PC-9 (cell line): ENCODE data around the gene DNAJA2. TPM values are rescaled to one million over a fixed set of nuclear protein-coding genes. Genes with fewer than 3 reads are reported as not detected.

Source experiments
- BruUV-seq: library from RNA; stranded (reverse); fragments of 400-500 nt; replicated peaks from 2 replicates; lab custom pipeline; 2021; lab: Mats Ljungman, UMichigan
- CTCF ChIA-PET: fragments of 300-600 bp; sonication (Branson Sonifier 250); formaldehyde crosslinking; loops from one replicate; lab custom pipeline; 2022; ENCODE audit warnings: antibody characterized with exemption; lab: Charles Lee
- POLR2A ChIA-PET: fragments of 300-600 bp; sonication (Branson Sonifier 250); formaldehyde crosslinking; loops from one replicate; lab custom pipeline; 2022; ENCODE audit warnings: antibody characterized with exemption; ENCODE audit not compliant: unreplicated experiment; lab: Charles Lee
- DNase-seq, 2 experiments: peaks; one replicate each; pipeline versions ENCODE4 v3.0.0 to v3.0.0-alpha.2; 2015 to 2022; ENCODE audit warnings: mixed read lengths in 1 of 2
- H2AFZ ChIP-seq: fragments of 200-600 bp; sonication (generic); 2 replicates; pipeline ENCODE4 v1.8.1; 2017; ENCODE audit warnings: antibody characterized with exemption
- H3F3A ChIP-seq: fragments of 200-600 bp; sonication (generic); 2 replicates; pipeline ENCODE4 v1.8.1; 2017; ENCODE audit warnings: antibody characterized with exemption, mild to moderate bottlenecking, low read depth; ENCODE audit not compliant: insufficient read depth
- H3K27ac ChIP-seq: fragments of 200-600 bp; sonication (generic); 2 replicates; pipeline ENCODE4 v1.6.1; 2016; ENCODE audit warnings: mixed run types
- H3K27me3 ChIP-seq: fragments of 200-600 bp; sonication (generic); 2 replicates; pipeline ENCODE4 v1.6.1; 2016; ENCODE audit warnings: low read depth, mixed run types; ENCODE audit not compliant: insufficient read depth
- H3K36me3 ChIP-seq: fragments of 200-600 bp; sonication (generic); 2 replicates; pipeline ENCODE4 v1.6.1; 2016; ENCODE audit warnings: low read depth, mixed run types
- H3K4me1 ChIP-seq: fragments of 200-600 bp; sonication (generic); replicated peaks from 2 replicates; pipeline ENCODE4 v1.6.1; 2016; ENCODE audit warnings: mixed run types; ENCODE audit not compliant: insufficient read depth
- H3K4me2 ChIP-seq: fragments of 200-600 bp; sonication (generic); 2 replicates; pipeline ENCODE4 v1.6.1; 2017; ENCODE audit warnings: mixed run types
- H3K4me3 ChIP-seq: fragments of 200-600 bp; sonication (generic); 2 replicates; pipeline ENCODE4 v1.6.1; 2016; ENCODE audit warnings: mixed run types
- H3K79me2 ChIP-seq: fragments of 200-600 bp; sonication (generic); 2 replicates; pipeline ENCODE4 v1.6.1; 2017; ENCODE audit warnings: low read depth, mixed run types
- H3K9me2 ChIP-seq: fragments of 200-600 bp; sonication (generic); 2 replicates; pipeline ENCODE4 v1.8.1; 2017; ENCODE audit warnings: mild to moderate bottlenecking; ENCODE audit not compliant: insufficient read depth
- H3K9me3 ChIP-seq: fragments of 200-600 bp; sonication (generic); 2 replicates; pipeline ENCODE4 v1.8.1; 2016; ENCODE audit warnings: low read depth; ENCODE audit not compliant: insufficient read depth
- H4K20me1 ChIP-seq: fragments of 200-600 bp; sonication (generic); 2 replicates; pipeline ENCODE4 v1.8.1; 2017; ENCODE audit not compliant: insufficient read depth
- CTCF ChIP-seq: fragments of 200-600 bp; sonication (generic); conservative IDR thresholded peaks from 2 replicates; pipeline ENCODE4 v1.6.1; 2017; ENCODE audit warnings: mixed run types, antibody characterized with exemption, mild to moderate bottlenecking, moderate library complexity
- EZH2 ChIP-seq: fragments of 200-600 bp; sonication (generic); IDR thresholded peaks from 2 replicates; pipeline ENCODE4 v1.8.0; 2017; ENCODE audit warnings: antibody characterized with exemption, low read depth
- intact Hi-C: fragments of 100-400 bp; cut with micrococcal nuclease; formaldehyde crosslinking; loops from one replicate; pipeline ENCODE4 v1.10.0; 2022; ENCODE audit not compliant: unreplicated experiment
- total RNA-seq: library from RNA; stranded (reverse); gene quantifications from 2 replicates; pipeline ENCODE4 v1.2.3, GENCODE V29; 2021

The DNAJA2 gene
- total RNA-seq, 1 experiment from 2014 or later: 89.8 TPM

DNA sequence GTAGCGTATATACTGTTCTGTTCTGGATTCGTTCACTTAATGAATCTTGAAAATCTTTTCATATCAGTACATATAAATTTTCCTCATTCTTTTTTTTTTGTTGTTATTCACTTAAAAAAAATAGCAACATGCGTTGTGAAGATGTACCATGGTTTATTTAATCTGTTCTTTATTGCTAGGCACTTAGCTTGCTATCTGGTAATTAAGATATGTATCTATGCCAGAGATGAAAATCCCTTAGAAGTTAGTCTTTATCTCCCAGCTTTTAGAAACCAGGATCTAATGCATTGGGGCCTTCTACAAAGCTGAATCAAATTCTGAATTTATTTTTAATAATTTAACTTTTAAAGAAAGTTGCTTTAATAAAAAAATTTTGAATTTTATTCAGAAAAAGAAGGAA lies 13.0 kb upstream of the DNAJA2 start:
- no peaks in the 10 kb centered on the region for H3K79me2 ChIP-seq
- DNase-seq: no peak
- intact Hi-C loops: no loop called here
- no peaks in the 10 kb centered on the region for H3K27me3 ChIP-seq
- no peak overlapping the region for H2AFZ ChIP-seq
- H3K9me2 ChIP-seq: no peaks in the 10 kb centered on the region
- no peaks in the 10 kb centered on the region for H3F3A ChIP-seq
- no peaks in the 10 kb centered on the region for H4K20me1 ChIP-seq
- no peaks in the 10 kb centered on the region for H3K4me1 ChIP-seq
- ChIA-PET CTCF (no interaction called here), POLR2A (interaction anchor here (0.6 kb wide), 1 partner anchor 898 kb away, joined by 3 read pairs; no protein-coding TSS in a partner anchor)
- no peak overlapping the region for H3K4me2 ChIP-seq
- no peaks in the 10 kb centered on the region for H3K9me3 ChIP-seq
- H3K27ac ChIP-seq: no peak overlapping the region
- BruUV-seq: no TSS peak
- no peak overlapping the region for H3K4me3 ChIP-seq
- H3K36me3 ChIP-seq: no peaks in the 10 kb centered on the region
- TF ChIP-seq CTCF (no peak), EZH2 (no peak)

DNA sequence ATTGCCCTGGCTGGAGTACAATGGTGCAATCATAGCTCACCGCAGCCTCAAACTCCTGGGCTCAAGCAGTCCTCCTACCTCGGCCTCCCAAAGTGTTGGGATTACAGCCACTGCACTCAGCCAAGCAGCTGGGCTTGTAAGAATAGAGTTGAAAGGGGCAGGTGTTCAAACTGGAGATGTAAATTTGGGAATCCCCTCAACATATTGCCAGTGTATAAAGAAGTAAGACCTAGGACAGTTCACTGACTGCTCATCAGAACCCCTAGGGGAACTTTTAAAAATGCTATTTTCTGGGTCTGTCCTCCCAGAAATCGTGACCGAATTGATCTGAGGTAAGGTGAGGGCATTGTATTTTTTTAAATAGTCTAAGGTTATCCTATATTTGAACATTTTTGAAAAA lies 8.9 kb upstream of the DNAJA2 start:
- no TSS peak for BruUV-seq
- CTCF ChIA-PET: no interaction called here
- TF ChIP-seq CTCF (no peak), EZH2 (no peak)
- H3K79me2 ChIP-seq: no peaks in the 10 kb centered on the region
- no peaks in the 10 kb centered on the region for H3K4me1 ChIP-seq
- POLR2A ChIA-PET: no interaction called here
- H3K9me2 ChIP-seq: no peaks in the 10 kb centered on the region
- no peak for DNase-seq
- H2AFZ ChIP-seq: no peak overlapping the region
- no peak overlapping the region for H3K27ac ChIP-seq
- H3K27me3 ChIP-seq: no peaks in the 10 kb centered on the region
- no peaks in the 10 kb centered on the region for H4K20me1 ChIP-seq
- no peak overlapping the region for H3K4me2 ChIP-seq
- no peak overlapping the region for H3K4me3 ChIP-seq
- H3F3A ChIP-seq: no peaks in the 10 kb centered on the region
- no peaks in the 10 kb centered on the region for H3K9me3 ChIP-seq
- no peaks in the 10 kb centered on the region for H3K36me3 ChIP-seq
- intact Hi-C loops: no loop called here

DNA sequence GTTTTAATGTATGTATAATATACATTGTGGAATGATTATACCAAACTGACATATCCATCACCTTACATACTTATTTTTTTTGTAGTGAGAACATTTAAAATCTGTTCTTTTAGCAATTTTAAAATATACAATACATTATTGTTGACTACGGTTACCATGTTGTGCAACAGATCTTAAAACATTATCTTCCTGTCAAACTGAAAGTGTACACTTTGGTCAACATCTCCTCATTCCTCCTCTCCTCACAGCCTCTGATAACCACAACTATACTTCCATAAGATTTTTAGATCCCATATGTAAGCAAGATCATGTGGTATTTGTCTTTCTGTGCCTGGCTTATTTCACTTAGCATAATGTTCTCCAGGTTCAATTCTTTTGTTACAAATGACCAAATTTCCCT lies 7.5 kb upstream of the DNAJA2 start:
- no peaks in the 10 kb centered on the region for H3K79me2 ChIP-seq
- CTCF ChIA-PET: no interaction called here
- TF ChIP-seq EZH2: no peak
- no peak for TF ChIP-seq CTCF
- H3K9me3 ChIP-seq: no peaks in the 10 kb centered on the region
- intact Hi-C loops: no loop called here
- no peak overlapping the region for H2AFZ ChIP-seq
- no peak overlapping the region for H3K27ac ChIP-seq
- DNase-seq: no peak
- peaks cover 7% of the 10 kb centered on the region; the same call in 1 of the 2 replicates for H3F3A ChIP-seq
- no peaks in the 10 kb centered on the region for H3K9me2 ChIP-seq
- POLR2A ChIA-PET: no interaction called here
- no peaks in the 10 kb centered on the region for H3K27me3 ChIP-seq
- H3K4me3 ChIP-seq: no peak overlapping the region
- H3K4me2 ChIP-seq: no peak overlapping the region
- BruUV-seq: no TSS peak
- no peaks in the 10 kb centered on the region for H4K20me1 ChIP-seq
- H3K36me3 ChIP-seq: no peaks in the 10 kb centered on the region
- peaks cover 13% of the 10 kb centered on the region for H3K4me1 ChIP-seq
